NCI-H1436 treated with DMSO at 0.1 percent for 48 hours (cell line): ENCODE measurements around the gene TM2D3.

Experiments
- DNase-seq: peaks from one replicate; lab custom pipeline; 2025; lab: John Stamatoyannopoulos, UW

TM2D3 gene

GRCh38 chr15:101623367-101624304 is 28.5 kb downstream of the TM2D3 start:
- DNase-seq: no peak

- DNase-seq: no peak
Observed at GRCh38 chr15:101621961-101622360, 30.2 kb downstream of the TM2D3 start.

- no peak for DNase-seq
Observed at GRCh38 chr15:101620671-101621070, 31.5 kb downstream of the TM2D3 start.

- DNase-seq: no peak
Observed at GRCh38 chr15:101619615-101619865, 32.6 kb downstream of the TM2D3 start.

- no peak for DNase-seq
Observed at GRCh38 chr15:101618851-101619614, 33.1 kb downstream of the TM2D3 start.

- DNase-seq: no peak
Observed at GRCh38 chr15:101618076-101618475, 34.1 kb downstream of the TM2D3 start.

- DNase-seq: no peak
Observed at GRCh38 chr15:101617390-101617965, 34.7 kb downstream of the TM2D3 start.

GRCh38 chr15:101615986-101616848 is 36.0 kb downstream of the TM2D3 start:
- no peak for DNase-seq

- DNase-seq: no peak
Observed at GRCh38 chr15:101615414-101615985, 36.7 kb downstream of the TM2D3 start.

- no peak for DNase-seq
Observed at GRCh38 chr15:101614761-101615160, 37.4 kb downstream of the TM2D3 start.

GRCh38 chr15:101614001-101614585 is 38.1 kb downstream of the TM2D3 start:
- no peak for DNase-seq

- no peak for DNase-seq
Observed at GRCh38 chr15:101613130-101614000, 38.8 kb downstream of the TM2D3 start.

GRCh38 chr15:101612676-101613075 is 39.5 kb downstream of the TM2D3 start:
- no peak for DNase-seq

- no peak for DNase-seq
Observed at GRCh38 chr15:101611580-101612299, 40.4 kb downstream of the TM2D3 start.

GRCh38 chr15:101611007-101611406 is 41.2 kb downstream of the TM2D3 start:
- DNase-seq: no peak

- no peak for DNase-seq
Observed at GRCh38 chr15:101610611-101611000, 41.6 kb downstream of the TM2D3 start.

GRCh38 chr15:101609742-101610610 is 42.2 kb downstream of the TM2D3 start:
- no peak for DNase-seq

GRCh38 chr15:101608201-101608600 is 44.0 kb downstream of the TM2D3 start:
- no peak for DNase-seq

- DNase-seq: no peak
Observed at GRCh38 chr15:101607108-101607507, 45.1 kb downstream of the TM2D3 start.
